Measurements from ENCODE around the gene DDX1. TPM values are rescaled to one million over a fixed set of nuclear protein-coding genes. Genes with fewer than 3 reads are reported as not detected.

DDX1 gene
- total RNA-seq, 1 experiment from 2014 or later: 106 TPM

DNA sequence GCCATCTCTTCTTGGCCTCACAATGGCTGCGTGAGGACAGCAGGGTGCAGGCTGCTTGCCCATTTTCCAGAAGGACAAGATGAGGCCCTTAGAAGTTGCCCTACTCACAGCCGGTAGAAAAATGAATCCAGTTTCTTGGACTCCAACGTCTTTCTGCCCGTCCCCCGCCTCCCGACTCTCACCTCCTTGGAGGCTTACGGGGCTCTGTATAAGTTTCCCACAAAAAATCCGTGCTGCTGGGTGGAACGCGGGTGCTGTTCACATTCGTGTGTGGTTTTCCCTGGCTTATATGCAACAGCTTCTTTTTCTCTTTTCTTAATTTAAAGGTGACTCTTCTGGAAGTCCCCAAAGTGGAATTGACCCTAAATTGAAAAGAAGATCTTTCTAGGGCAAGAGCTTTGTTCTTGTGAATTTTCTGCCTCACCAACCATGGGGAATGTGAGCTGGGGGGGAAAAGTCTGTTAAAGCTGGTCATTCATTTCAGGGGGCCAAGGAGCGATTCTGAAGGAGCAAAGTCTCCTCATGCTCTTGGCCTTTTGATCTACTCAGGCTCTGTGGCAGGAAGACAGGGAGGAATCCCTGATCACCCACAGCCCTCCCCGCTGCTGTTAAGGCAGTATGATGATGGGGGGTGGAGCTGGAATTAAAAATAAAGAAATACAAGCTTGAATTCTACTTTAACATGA, 51.3 kb downstream of the DDX1 start:
- H3K4me3 Mint-ChIP-seq (ENCODE audit: low read depth, unreplicated experiment): no peak overlapping the region
- peaks cover 21% of the 10 kb centered on the region for H3K27me3 Mint-ChIP-seq (ENCODE audit: unreplicated experiment)
- peaks cover 18% of the 10 kb centered on the region for H3K36me3 Mint-ChIP-seq (ENCODE audit: insufficient read depth, unreplicated experiment)
- intact Hi-C loops (cut with micrococcal nuclease; ENCODE audit: unreplicated experiment): no loop called here
- DNase-seq: no peak
- BruUV-seq (replicated peaks): no TSS peak
- peaks cover 6% of the 10 kb centered on the region for H3K9me3 Mint-ChIP-seq (ENCODE audit: low read depth, unreplicated experiment)
- H3K27ac Mint-ChIP-seq (ENCODE audit: unreplicated experiment): no peak overlapping the region
- H3K4me1 Mint-ChIP-seq (ENCODE audit: low read depth, unreplicated experiment): no peaks in the 10 kb centered on the region
- TF ChIP-seq, protein P1, sequence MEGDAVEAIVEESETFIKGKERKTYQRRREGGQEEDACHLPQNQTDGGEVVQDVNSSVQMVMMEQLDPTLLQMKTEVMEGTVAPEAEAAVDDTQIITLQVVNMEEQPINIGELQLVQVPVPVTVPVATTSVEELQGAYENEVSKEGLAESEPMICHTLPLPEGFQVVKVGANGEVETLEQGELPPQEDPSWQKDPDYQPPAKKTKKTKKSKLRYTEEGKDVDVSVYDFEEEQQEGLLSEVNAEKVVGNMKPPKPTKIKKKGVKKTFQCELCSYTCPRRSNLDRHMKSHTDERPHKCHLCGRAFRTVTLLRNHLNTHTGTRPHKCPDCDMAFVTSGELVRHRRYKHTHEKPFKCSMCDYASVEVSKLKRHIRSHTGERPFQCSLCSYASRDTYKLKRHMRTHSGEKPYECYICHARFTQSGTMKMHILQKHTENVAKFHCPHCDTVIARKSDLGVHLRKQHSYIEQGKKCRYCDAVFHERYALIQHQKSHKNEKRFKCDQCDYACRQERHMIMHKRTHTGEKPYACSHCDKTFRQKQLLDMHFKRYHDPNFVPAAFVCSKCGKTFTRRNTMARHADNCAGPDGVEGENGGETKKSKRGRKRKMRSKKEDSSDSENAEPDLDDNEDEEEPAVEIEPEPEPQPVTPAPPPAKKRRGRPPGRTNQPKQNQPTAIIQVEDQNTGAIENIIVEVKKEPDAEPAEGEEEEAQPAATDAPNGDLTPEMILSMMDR (IDR thresholded peaks at IDR 0.05; ENCODE audit: unreplicated experiment): no peak
- CTCF ChIA-PET: interaction anchor here (0.5 kb wide), 1 partner anchor 31 kb away, joined by 3 read pairs; no protein-coding TSS in a partner anchor

DNA sequence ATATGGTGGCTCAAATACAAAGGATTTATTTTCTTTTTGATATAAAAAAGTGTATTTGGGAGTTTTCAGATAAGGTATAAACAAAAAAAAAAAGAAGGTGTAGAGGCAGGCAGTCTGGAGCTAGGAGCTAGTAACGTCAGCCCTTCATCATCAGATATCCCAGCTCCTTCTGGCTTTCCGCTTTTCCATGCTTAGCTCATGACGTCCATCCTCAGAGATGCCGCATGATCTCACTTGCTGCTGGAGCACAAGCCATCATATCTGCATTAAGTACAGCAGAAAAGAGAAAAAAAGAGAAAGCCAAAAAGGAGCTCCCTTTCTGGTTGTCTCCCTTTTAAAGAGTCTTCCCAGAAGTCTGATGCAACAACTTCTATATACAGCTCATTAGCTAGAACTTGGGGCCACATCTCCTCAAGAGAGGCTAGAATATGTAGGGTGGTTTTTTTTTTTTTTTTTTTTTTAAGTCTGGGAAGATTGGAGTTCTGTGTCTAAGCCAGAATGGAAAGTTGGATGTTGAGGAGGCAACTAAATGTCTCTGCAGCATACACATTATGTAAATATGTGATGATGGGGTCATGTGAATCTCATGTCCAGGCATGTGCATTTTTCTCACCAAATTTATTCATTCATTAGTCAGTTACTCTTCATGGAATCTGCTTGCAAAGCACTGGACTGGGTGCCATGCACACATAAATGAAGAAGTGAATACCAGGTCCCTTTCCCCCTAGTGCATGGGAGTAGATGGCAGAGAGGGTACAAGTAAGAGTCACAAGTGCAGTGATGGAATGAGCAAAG, 52.3 kb downstream of the DDX1 start:
- no peaks in the 10 kb centered on the region for H3K4me1 Mint-ChIP-seq (ENCODE audit: low read depth, unreplicated experiment)
- CTCF ChIA-PET: interaction anchor here (0.7 kb wide), 1 partner anchor 183 kb away, joined by 7 read pairs; no protein-coding TSS in a partner anchor
- H3K36me3 Mint-ChIP-seq (ENCODE audit: insufficient read depth, unreplicated experiment): peaks cover 12% of the 10 kb centered on the region
- intact Hi-C loops (cut with micrococcal nuclease; ENCODE audit: unreplicated experiment): no loop called here
- H3K27ac Mint-ChIP-seq (ENCODE audit: unreplicated experiment): no peak overlapping the region
- H3K4me3 Mint-ChIP-seq (ENCODE audit: low read depth, unreplicated experiment): no peak overlapping the region
- H3K27me3 Mint-ChIP-seq (ENCODE audit: unreplicated experiment): peaks cover 31% of the 10 kb centered on the region
- DNase-seq: no peak
- peaks cover 6% of the 10 kb centered on the region for H3K9me3 Mint-ChIP-seq (ENCODE audit: low read depth, unreplicated experiment)
- TF ChIP-seq, protein P1 (IDR thresholded peaks at IDR 0.05; ENCODE audit: unreplicated experiment): no peak
- no TSS peak for BruUV-seq (replicated peaks)

DNA sequence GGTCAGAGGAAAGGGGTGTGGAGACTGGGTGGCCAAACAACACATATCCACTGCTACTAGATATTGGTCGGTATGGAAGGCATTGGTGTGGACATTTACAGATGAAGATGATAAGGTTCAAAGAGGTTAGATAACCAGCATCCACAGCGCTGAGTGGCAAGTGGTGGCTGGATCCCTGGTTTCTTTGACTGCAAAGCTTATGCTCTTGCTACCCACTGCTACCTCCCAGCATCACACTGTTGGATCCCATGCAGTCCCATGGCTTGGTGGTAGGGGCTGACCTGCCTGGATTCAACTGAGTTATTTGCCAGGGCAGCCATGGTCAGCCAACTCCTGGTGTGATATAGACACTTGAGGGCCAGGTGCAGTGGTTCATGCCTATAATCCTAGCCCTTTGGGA, 53.6 kb downstream of the DDX1 start:
- intact Hi-C loops (cut with micrococcal nuclease; ENCODE audit: unreplicated experiment): no loop called here
- Mint-ChIP-seq H3K36me3 (ENCODE audit: insufficient read depth, unreplicated experiment) (peaks cover 5% of the 10 kb centered on the region), H3K4me3 (ENCODE audit: low read depth, unreplicated experiment) (no peak overlapping the region), H3K4me1 (ENCODE audit: low read depth, unreplicated experiment) (no peaks in the 10 kb centered on the region), H3K9me3 (ENCODE audit: low read depth, unreplicated experiment) (peaks cover 6% of the 10 kb centered on the region), H3K27ac (ENCODE audit: unreplicated experiment) (no peak overlapping the region), H3K27me3 (ENCODE audit: unreplicated experiment) (peaks cover 44% of the 10 kb centered on the region)
- BruUV-seq (replicated peaks): no TSS peak
- TF ChIP-seq, protein P1 (IDR thresholded peaks at IDR 0.05; ENCODE audit: unreplicated experiment): no peak
- CTCF ChIA-PET: no interaction called here
- DNase-seq: no peak

DNA sequence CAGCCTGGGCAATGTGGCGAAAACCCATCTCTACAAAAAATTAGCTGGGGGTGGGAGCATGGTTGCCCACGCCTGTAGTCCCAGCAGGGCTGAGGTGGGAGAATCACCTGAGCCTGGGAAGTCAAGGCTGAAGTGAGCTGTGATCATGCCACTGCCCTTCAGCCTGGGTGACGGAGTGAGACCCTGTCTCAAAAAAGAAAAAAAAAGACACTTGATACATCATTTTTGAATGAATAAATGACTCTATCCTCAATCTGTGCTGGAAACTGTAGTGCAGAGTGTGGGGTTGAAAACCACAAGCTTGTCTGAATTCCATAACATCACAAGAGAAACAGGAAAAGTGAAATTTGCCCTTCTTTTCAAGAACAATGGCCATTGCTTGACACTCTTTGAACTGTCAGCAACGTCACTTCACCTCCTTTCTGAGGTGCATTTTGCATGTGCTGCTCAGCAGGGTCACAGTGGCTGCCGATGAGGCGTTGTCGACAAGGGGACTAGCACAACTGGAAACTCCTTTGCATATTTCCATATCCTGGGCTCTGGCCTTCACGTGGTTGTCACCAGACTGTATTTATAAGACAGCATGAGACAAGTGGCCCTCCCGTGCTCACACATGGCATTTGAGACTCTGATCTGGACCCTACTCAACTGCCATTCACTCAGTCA, 54.2 kb downstream of the DDX1 start:
- intact Hi-C loops (cut with micrococcal nuclease; ENCODE audit: unreplicated experiment): no loop called here
- Mint-ChIP-seq H3K27ac (ENCODE audit: unreplicated experiment) (no peak overlapping the region), H3K27me3 (ENCODE audit: unreplicated experiment) (peaks cover 50% of the 10 kb centered on the region), H3K9me3 (ENCODE audit: low read depth, unreplicated experiment) (peaks cover 6% of the 10 kb centered on the region), H3K36me3 (ENCODE audit: insufficient read depth, unreplicated experiment) (peaks cover 5% of the 10 kb centered on the region), H3K4me1 (ENCODE audit: low read depth, unreplicated experiment) (no peaks in the 10 kb centered on the region), H3K4me3 (ENCODE audit: low read depth, unreplicated experiment) (no peak overlapping the region)
- no TSS peak for BruUV-seq (replicated peaks)
- CTCF ChIA-PET: no interaction called here
- TF ChIP-seq, protein P1 (IDR thresholded peaks at IDR 0.05; ENCODE audit: unreplicated experiment): no peak
- DNase-seq: no peak

All from Calu3 (cell line).